Mucosa of stomach (tissue), 1 donor: ENCODE data around the gene ARHGAP22.

Source experiments
- H3K27me3 ChIP-seq: one replicate; pipeline ENCODE4 v1.7.0; 2013; ENCODE audit warnings: mild to moderate bottlenecking, low read length; ENCODE audit not compliant: control insufficient read depth, insufficient read depth
- H3K36me3 ChIP-seq: one replicate; pipeline ENCODE4 v1.7.0; 2013; ENCODE audit warnings: low read length; ENCODE audit not compliant: control insufficient read depth, insufficient read depth
- H3K4me1 ChIP-seq: one replicate; pipeline ENCODE4 v1.7.0; 2013; ENCODE audit warnings: mild to moderate bottlenecking, low read length; ENCODE audit not compliant: control insufficient read depth, insufficient read depth
- H3K4me3 ChIP-seq: one replicate; pipeline ENCODE4 v1.7.0; 2013; ENCODE audit warnings: low read length
- H3K9ac ChIP-seq: one replicate; pipeline ENCODE4 v1.7.0; 2013; ENCODE audit warnings: mild to moderate bottlenecking, low read length, moderate library complexity
- H3K9me3 ChIP-seq: one replicate; pipeline ENCODE4 v1.7.0; 2013; ENCODE audit warnings: mild to moderate bottlenecking, low read length, moderate library complexity; ENCODE audit not compliant: control insufficient read depth
- donor health status: Pancreatic carcinoma.

Gene ARHGAP22

GRCh38 chr10:48465860-48466521, 138.9 kb downstream of the ARHGAP22 start:
- H3K27me3 ChIP-seq, result peaks cover 17% of the 10 kb centered on the region
- no peak overlapping the region for H3K9ac ChIP-seq
- H3K4me1 ChIP-seq, result no peaks in the 10 kb centered on the region
- no peaks in the 10 kb centered on the region for H3K36me3 ChIP-seq
- H3K9me3 ChIP-seq, result no peaks in the 10 kb centered on the region
- no peak overlapping the region for H3K4me3 ChIP-seq

- Histone ChIP-seq H3K27me3 (peaks cover 14% of the 10 kb centered on the region), H3K9me3 (no peaks in the 10 kb centered on the region), H3K4me3 (no peak overlapping the region), H3K9ac (no peak overlapping the region), H3K4me1 (no peaks in the 10 kb centered on the region), H3K36me3 (no peaks in the 10 kb centered on the region)
Measured at GRCh38 chr10:48464871-48465736, 139.8 kb downstream of the ARHGAP22 start.

DNA sequence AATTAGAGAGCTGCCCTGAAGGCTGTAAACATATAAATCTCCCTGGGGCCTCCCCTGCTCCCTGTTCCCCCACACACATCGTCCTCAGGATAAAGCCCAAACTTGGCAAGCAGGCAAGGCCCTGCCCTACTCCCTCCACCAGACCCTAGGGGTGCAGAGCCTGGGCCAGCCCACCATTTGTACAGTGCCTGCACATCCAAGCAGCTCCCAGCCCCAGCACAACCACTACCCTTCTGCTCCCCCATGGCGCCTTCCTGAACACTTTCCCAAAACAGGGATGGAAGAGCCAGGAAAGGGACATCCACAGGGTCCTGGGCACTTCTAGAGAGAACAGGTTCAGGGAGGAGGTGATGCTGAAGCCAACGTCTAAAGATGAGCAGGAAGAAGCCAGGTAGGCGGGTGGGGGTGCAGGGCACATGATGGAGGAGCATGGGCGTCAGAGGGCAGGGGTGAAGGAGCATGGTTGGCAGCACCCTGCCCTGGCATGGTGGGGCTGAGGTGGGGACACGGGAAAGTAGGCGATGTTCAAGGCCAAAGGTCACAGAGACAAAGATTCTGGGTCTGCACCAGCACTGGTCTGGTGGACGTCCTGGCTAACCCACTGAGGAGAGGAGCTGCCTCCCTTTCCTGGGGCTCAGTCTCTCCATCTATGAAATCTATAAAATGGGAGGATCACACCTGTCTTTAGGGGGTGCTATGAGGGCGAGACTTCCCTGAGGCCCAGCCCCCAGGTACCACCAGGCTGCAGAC, 140.6 kb downstream of the ARHGAP22 start:
- H3K36me3 ChIP-seq, result no peaks in the 10 kb centered on the region
- H3K9ac ChIP-seq, result no peak overlapping the region

DNA sequence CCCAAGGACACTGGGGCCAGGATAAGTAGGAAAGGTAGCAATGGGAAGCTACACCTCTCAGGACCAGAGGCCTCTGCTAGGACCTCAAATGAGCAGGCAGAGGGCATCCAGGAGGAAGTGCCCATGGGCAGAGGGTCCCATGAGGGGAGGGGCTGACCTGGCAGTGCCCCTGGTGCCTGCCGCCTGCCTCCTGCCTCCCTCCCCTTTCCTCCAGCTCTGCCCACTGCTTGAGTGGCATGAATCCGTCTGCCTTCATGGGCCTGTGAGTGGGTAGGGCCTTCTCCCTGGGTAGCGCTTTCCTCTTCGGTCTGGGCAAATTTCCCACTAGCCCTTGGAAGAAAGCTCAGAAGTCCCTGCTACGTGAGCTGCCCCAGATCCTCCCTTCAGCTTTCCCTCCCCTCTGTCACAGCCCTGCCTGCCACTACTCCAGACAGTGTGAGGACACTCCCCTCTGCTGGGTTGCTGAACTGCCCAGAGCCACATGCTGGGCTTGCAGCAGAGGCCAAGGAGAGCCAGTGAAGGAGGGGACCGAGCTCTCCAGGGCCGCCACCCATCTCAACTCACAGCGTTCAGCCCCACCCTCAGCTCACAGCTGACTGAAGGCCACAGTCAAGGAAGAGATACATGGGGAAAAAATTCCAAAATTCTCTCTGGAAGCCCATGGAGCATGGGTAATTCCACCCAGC, 141.4 kb downstream of the ARHGAP22 start:
- Histone ChIP-seq H3K4me3 (no peak overlapping the region), H3K4me1 (no peaks in the 10 kb centered on the region), H3K36me3 (no peaks in the 10 kb centered on the region), H3K27me3 (peaks cover 13% of the 10 kb centered on the region), H3K9ac (no peak overlapping the region), H3K9me3 (no peaks in the 10 kb centered on the region)

More for the DNA sequence above, 140.6 kb downstream of the ARHGAP22 start:
- H3K4me1 ChIP-seq, result no peaks in the 10 kb centered on the region
- H3K9me3 ChIP-seq, result no peaks in the 10 kb centered on the region
- no peak overlapping the region for H3K4me3 ChIP-seq
- H3K27me3 ChIP-seq, result peaks cover 13% of the 10 kb centered on the region

GRCh38 chr10:48462482-48463020, 142.3 kb downstream of the ARHGAP22 start:
- no peaks in the 10 kb centered on the region for H3K9me3 ChIP-seq
- peaks cover 13% of the 10 kb centered on the region for H3K27me3 ChIP-seq
- no peak overlapping the region for H3K9ac ChIP-seq
- H3K4me3 ChIP-seq, result no peak overlapping the region
- H3K36me3 ChIP-seq, result no peaks in the 10 kb centered on the region
- no peaks in the 10 kb centered on the region for H3K4me1 ChIP-seq

- Histone ChIP-seq H3K4me1 (no peaks in the 10 kb centered on the region), H3K36me3 (no peaks in the 10 kb centered on the region), H3K9me3 (no peaks in the 10 kb centered on the region), H3K27me3 (peaks cover 8% of the 10 kb centered on the region), H3K4me3 (no peak overlapping the region), H3K9ac (no peak overlapping the region)
Measured at GRCh38 chr10:48461623-48462481, 143.0 kb downstream of the ARHGAP22 start.

- Histone ChIP-seq H3K9ac (no peak overlapping the region), H3K9me3 (no peaks in the 10 kb centered on the region), H3K27me3 (peaks cover under 1% of the 10 kb centered on the region), H3K4me1 (no peaks in the 10 kb centered on the region), H3K4me3 (no peak overlapping the region), H3K36me3 (no peaks in the 10 kb centered on the region)
Measured at GRCh38 chr10:48460182-48460581, 144.7 kb downstream of the ARHGAP22 start.

GRCh38 chr10:48459270-48460150, 145.4 kb downstream of the ARHGAP22 start:
- Histone ChIP-seq H3K4me3 (no peak overlapping the region), H3K4me1 (no peaks in the 10 kb centered on the region), H3K9me3 (no peaks in the 10 kb centered on the region), H3K36me3 (no peaks in the 10 kb centered on the region), H3K9ac (no peak overlapping the region), H3K27me3 (peaks cover 5% of the 10 kb centered on the region)

- Histone ChIP-seq H3K4me3 (no peak overlapping the region), H3K9me3 (no peaks in the 10 kb centered on the region), H3K36me3 (no peaks in the 10 kb centered on the region), H3K27me3 (peaks cover 5% of the 10 kb centered on the region), H3K4me1 (no peaks in the 10 kb centered on the region), H3K9ac (no peak overlapping the region)
Measured at GRCh38 chr10:48458662-48459048, 146.2 kb downstream of the ARHGAP22 start.

GRCh38 chr10:48457949-48458661, 146.8 kb downstream of the ARHGAP22 start:
- H3K27me3 ChIP-seq, result peaks cover 5% of the 10 kb centered on the region
- H3K4me3 ChIP-seq, result no peak overlapping the region
- no peaks in the 10 kb centered on the region for H3K4me1 ChIP-seq
- H3K36me3 ChIP-seq, result no peaks in the 10 kb centered on the region
- H3K9me3 ChIP-seq, result no peaks in the 10 kb centered on the region
- no peak overlapping the region for H3K9ac ChIP-seq
